Heart right ventricle (tissue), 16 donors: ENCODE data around the gene TMEM273. TPM values are rescaled to one million over a fixed set of nuclear protein-coding genes. Genes with fewer than 3 reads are reported as not detected.
A peak's percentile ranks its signal among the peaks of the same experiment; 100 is the strongest.

Experiments used
- ATAC-seq, 8 donors: fragments of 200-7000 bp; cut with Tn5 transposase; one replicate each; pipeline ENCODE4 v1.9.1; 2020; ENCODE audit warnings: mild to moderate bottlenecking in 8 of 8, moderate library complexity in 8 of 8, moderate number of reproducible peaks in 1 of 8
- DNase-seq, 2 donors: peaks; one replicate each; pipeline ENCODE4 v3.0.0-alpha.2; 2020
- H3K27ac ChIP-seq, 10 donors: fragments of 200-600 bp; sonication (generic) in 2 of 10; one replicate each; pipeline versions ENCODE4 v1.5.0 to v1.8.0; 2020 to 2022; ENCODE audit warnings: mild to moderate bottlenecking in 3 of 10
- H3K27me3 ChIP-seq, 7 donors: fragments of 200-600 bp; one replicate each; pipeline ENCODE4 v1.8.0; 2021 to 2022; ENCODE audit warnings: mild to moderate bottlenecking in 2 of 7
- H3K36me3 ChIP-seq, 9 donors: fragments of 200-600 bp; sonication (generic) in 1 of 9; one replicate each; pipeline versions ENCODE4 v1.5.0 to v1.8.0; 2020 to 2022; ENCODE audit warnings: mild to moderate bottlenecking in 2 of 9
- H3K4me1 ChIP-seq, 9 donors: fragments of 200-600 bp; sonication (generic) in 1 of 9; one replicate each; pipeline versions ENCODE4 v1.5.0 to v1.8.0; 2020 to 2022; ENCODE audit warnings: mild to moderate bottlenecking in 4 of 9
- H3K4me3 ChIP-seq, 10 donors: fragments of 200-600 bp; sonication (generic) in 2 of 10; one replicate each; pipeline versions ENCODE4 v1.5.0 to v1.8.0; 2020 to 2022; ENCODE audit warnings: mild to moderate bottlenecking in 7 of 10, moderate library complexity in 2 of 10
- H3K9me3 ChIP-seq, 11 donors: fragments of 200-600 bp in 10 of 11; sonication (generic) in 2 of 11; one replicate each; pipeline versions ENCODE4 v1.5.0 to v1.8.0; 2013 to 2022; ENCODE audit warnings: mild to moderate bottlenecking in 2 of 11, control low read depth in 1 of 11, moderate library complexity in 1 of 11
- WGBS, 2 donors: extraction: QIAGEN DNeasy Blood & Tissue Kit; methylation state at CpG; one replicate each; pipeline ENCODE4 v1.1.7; 2013; ENCODE audit warnings: inconsistent platforms in 1 of 2; 5-methylcytosine and 5-hydroxymethylcytosine counted together
- intact Hi-C, 10 donors: fragments of 100-400 bp; cut with DNase I; formaldehyde crosslinking; loops; one replicate each; pipeline versions ENCODE4 v1.11.1 to v1.14.2; 2022
- polyA plus RNA-seq, 2 donors: library from polyadenylated mRNA; stranded (reverse); fragments of 200-250 nt; gene quantifications; one replicate each; pipeline ENCODE4 v1.2.3, GENCODE V29; 2013
- total RNA-seq, 10 donors: library from RNA; stranded (reverse); fragmentation: NEBNext Ultra II Directional in 3 of 10; extraction: Animal tissue kit (Norgen Biotek cat#: 25700) in 3 of 10; gene quantifications; one replicate each; pipeline versions ENCODE4 v1.2.1 to v1.2.4, GENCODE V29; 2021 to 2023
- TF ChIP-seq, protein P1 (sequence below), 9 donors: fragments of 200-600 bp; sonication (generic) in 2 of 9; IDR thresholded peaks; one replicate each; pipeline versions ENCODE4 v1.5.0 to v1.8.0; 2021 to 2022; ENCODE audit warnings: antibody characterized with exemption in 9 of 9, mild to moderate bottlenecking in 5 of 9, moderate library complexity in 1 of 9
- donor health status: Arrhythmogenic right ventricular cardiomyopathy.
- donor health status: ischemic (EF 13 %, LVEDD 7.1; RV severe dilation, severe dysfunction).
- donor health status: healthy with polysubstance abuse.
- donor health status: DM: no; HTN: yes; CAD: no.
- donor health status: DM: no; HTN: no; CAD: no.
- donor health status: ischemic (EF 25% LVEDD 6.9; RV normal size, moderate dysfunction).
- donor health status: ischemic (EF 25% LVEDD 5.7; RV mildly dilated, moderate dysfunction).
- donor health status: healthy.
- donor health status: DM: yes; HTN: yes; CAD: no.
- donor health status: Ischemic cardiomyopathy.
- donor health status: ischemic (EF 35%, LVEDD 5.7; RV mildly dilated, moderate dysfunction).
- donor health status: nonischemic (EF 11% LVEDD 7.7; RV severe dilation, severe dysfunction).
- donor health status: DM: yes; HTN: yes; CAD: no.
- donor health status: PGD.
- donor health status: ischemic (EF 29% LVEDD 5.4; RV normal size, mild dysfunction).
- donor health status: nonischemic (EF 23%, LVEDD 6.1; RV moderate dilation, normal function).

The TMEM273 gene
- total and polyA plus RNA-seq, 12 donors = 10.9 to 28.5 (median 19.0) TPM

- H3K36me3 ChIP-seq = peaks cover 0 to 10% (median 0%) of the 10 kb centered on the region in 9 donors
- H3K4me3 ChIP-seq = no peak overlapping the region
- no peak overlapping the region for H3K27ac ChIP-seq
- TF ChIP-seq, protein P1, sequence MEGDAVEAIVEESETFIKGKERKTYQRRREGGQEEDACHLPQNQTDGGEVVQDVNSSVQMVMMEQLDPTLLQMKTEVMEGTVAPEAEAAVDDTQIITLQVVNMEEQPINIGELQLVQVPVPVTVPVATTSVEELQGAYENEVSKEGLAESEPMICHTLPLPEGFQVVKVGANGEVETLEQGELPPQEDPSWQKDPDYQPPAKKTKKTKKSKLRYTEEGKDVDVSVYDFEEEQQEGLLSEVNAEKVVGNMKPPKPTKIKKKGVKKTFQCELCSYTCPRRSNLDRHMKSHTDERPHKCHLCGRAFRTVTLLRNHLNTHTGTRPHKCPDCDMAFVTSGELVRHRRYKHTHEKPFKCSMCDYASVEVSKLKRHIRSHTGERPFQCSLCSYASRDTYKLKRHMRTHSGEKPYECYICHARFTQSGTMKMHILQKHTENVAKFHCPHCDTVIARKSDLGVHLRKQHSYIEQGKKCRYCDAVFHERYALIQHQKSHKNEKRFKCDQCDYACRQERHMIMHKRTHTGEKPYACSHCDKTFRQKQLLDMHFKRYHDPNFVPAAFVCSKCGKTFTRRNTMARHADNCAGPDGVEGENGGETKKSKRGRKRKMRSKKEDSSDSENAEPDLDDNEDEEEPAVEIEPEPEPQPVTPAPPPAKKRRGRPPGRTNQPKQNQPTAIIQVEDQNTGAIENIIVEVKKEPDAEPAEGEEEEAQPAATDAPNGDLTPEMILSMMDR (IDR thresholded peaks at IDR 0.05) = no peak
- DNase-seq (no peak), ATAC-seq (peak in 1 of 8 donors; percentile 18)
- peaks cover 0 to 17% (median 4%) of the 10 kb centered on the region in 11 donors for H3K9me3 ChIP-seq
- no peaks in the 10 kb centered on the region for H3K27me3 ChIP-seq
- intact Hi-C loops = no loop called here
- WGBS, 2 donors = 76 to 86% methylated on average over 5 of the region's 5 CpGs
- H3K4me1 ChIP-seq = peaks cover 0 to 8% (median 0%) of the 10 kb centered on the region in 9 donors
These were observed 37.8 kb downstream of the TMEM273 start for GRCh38 chr10:49150426-49150825.

GRCh38 chr10:49149881-49150280 is 38.3 kb downstream of the TMEM273 start:
- no peak for ATAC-seq
- intact Hi-C loops = no loop called here
- no peak overlapping the region for H3K27ac ChIP-seq
- no peak overlapping the region for H3K4me3 ChIP-seq
- 87 to 93% methylated on average over 3 of the region's 3 CpGs for WGBS, 2 donors
- H3K4me1 ChIP-seq = peaks cover 0 to 8% (median 0%) of the 10 kb centered on the region in 9 donors
- TF ChIP-seq, protein P1 (IDR thresholded peaks at IDR 0.05) = no peak
- no peak for DNase-seq
- peaks cover 0 to 17% (median 4%) of the 10 kb centered on the region in 11 donors for H3K9me3 ChIP-seq
- H3K27me3 ChIP-seq = no peaks in the 10 kb centered on the region
- peaks cover 0 to 5% (median 0%) of the 10 kb centered on the region in 9 donors for H3K36me3 ChIP-seq

GRCh38 chr10:49144058-49144720 is 44.0 kb downstream of the TMEM273 start:
- intact Hi-C loops = no loop called here
- ATAC-seq = peak in 2 of 8 donors; percentile 31 to 35
- WGBS, 2 donors = 68 to 82% methylated on average over 2 of the region's 2 CpGs

DNA sequence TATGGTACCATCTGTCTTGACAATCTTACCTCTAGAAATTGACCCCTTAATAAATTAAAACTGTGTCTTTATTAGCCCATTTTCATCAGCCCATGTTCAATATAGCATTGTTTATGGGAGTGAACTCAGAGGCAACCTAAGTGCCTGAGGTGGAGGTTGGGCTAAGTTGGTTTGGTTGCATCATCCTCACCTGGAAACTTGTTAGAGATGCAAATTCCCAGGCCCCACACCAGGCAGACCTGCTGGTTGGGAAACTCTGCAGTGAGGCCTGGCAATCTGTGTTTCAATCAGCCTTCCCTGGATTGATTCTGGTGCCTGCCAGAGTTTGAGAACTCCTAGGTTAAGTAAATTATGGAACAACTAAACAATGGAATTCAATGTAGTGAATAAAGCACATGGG is 44.9 kb downstream of the TMEM273 start:
- peaks cover 4 to 27% (median 18%) of the 10 kb centered on the region in 9 donors for H3K4me1 ChIP-seq
- intact Hi-C loops = no loop called here
- no peaks in the 10 kb centered on the region for H3K27me3 ChIP-seq
- TF ChIP-seq, protein P1 (IDR thresholded peaks at IDR 0.05) = no peak
- DNase-seq (no peak), ATAC-seq (no peak)
- no peaks in the 10 kb centered on the region for H3K36me3 ChIP-seq
- no peak overlapping the region for H3K27ac ChIP-seq
- H3K4me3 ChIP-seq = no peak overlapping the region
- H3K9me3 ChIP-seq = peaks cover 0 to 16% (median 4%) of the 10 kb centered on the region in 11 donors

More at GRCh38 chr10:49144058-49144720, 44.0 kb downstream of the TMEM273 start:
- TF ChIP-seq, protein P1 (IDR thresholded peaks at IDR 0.05) = no peak
- no peak overlapping the region for H3K27ac ChIP-seq
- no peaks in the 10 kb centered on the region for H3K27me3 ChIP-seq
- H3K36me3 ChIP-seq = no peaks in the 10 kb centered on the region
- H3K4me1 ChIP-seq = peaks cover 0 to 19% (median 12%) of the 10 kb centered on the region in 9 donors
- H3K9me3 ChIP-seq = peaks cover 0 to 17% (median 4%) of the 10 kb centered on the region in 11 donors
- no peak overlapping the region for H3K4me3 ChIP-seq
- peak in 1 of 2 donors; percentile 4 for DNase-seq
